ENCODE results near the gene TOP2A. TPM values are rescaled to one million over a fixed set of nuclear protein-coding genes. Genes with fewer than 3 reads are reported as not detected.

TOP2A gene
- total and polyA plus RNA-seq, 9 of the 15 experiments (the other 6 are each of a cell fraction or from before 2014, with no cell fraction given), result 133 to 347 (median 259) TPM

DNA sequence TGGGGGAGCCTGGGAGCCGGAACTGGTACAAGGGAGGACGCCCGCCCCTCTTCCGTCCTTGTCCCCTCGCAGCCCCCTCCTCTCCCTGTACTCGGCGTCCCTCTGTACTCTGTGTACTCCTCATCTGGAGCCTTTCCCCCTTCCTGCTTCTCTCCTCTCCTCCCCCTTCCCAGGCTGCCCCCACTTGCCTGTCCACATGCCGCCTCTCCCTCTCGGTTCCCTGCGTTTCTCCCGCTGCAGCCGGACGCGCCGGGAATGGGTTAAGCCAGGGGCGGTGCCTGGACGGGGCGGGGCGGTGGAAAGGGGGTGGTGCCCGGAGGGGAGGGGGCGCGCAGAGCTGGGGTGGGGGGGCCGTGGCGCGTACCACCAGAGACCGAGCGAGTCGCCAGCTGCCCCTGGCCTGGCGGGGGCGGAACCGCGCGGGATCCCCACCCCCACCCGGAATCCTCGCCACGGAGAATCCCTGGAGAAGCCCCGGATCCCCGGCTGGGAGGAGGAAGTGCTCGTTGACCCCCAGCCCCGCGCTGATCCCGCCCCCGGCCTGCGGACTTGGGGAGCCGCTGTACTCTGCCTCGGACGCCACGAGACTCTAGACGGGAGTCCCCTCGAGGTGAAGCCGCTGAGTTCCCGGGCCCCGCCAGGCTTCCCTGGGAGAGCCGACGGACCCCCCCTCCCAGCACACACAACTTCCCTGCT, 75.7 kb downstream of the TOP2A start (continued):
- TF ChIP-seq VEZF1 (CRISPR knock-in tag; IDR thresholded peaks at IDR 0.05) (peak; percentile 72; the same call in 1 of the 2 replicates), HMG20A (CRISPR knock-in tag; conservative IDR thresholded peaks at IDR 0.05) (no peak), BDP1 (IDR thresholded peaks at IDR 0.05; ENCODE audit: insufficient read depth, insufficient read length) (no peak), HOMEZ (CRISPR knock-in tag; IDR thresholded peaks at IDR 0.05) (no peak), ELF1 (tag; IDR thresholded peaks at IDR 0.05) (no peak), SMARCE1 (IDR thresholded peaks at IDR 0.05) (peak; percentile 16; the same call in 1 of the 2 replicates), DIDO1 (tag; IDR thresholded peaks at IDR 0.05; ENCODE audit: low read depth) (no peak), ZBTB11 (CRISPR knock-in tag; IDR thresholded peaks at IDR 0.05) (no peak), PRPF4 (IDR thresholded peaks at IDR 0.05; ENCODE audit: insufficient read depth, low read depth, low read length, poor library complexity, severe bottlenecking) (no peak), EP300 (IDR thresholded peaks at IDR 0.05; ENCODE audit: low read length) (no peak), ETV1 (tag; conservative IDR thresholded peaks at IDR 0.05; ENCODE audit: low read depth) (peak; percentile 35; the same call in 1 of the 2 replicates), SAP30 (IDR thresholded peaks at IDR 0.05; ENCODE audit: borderline replicate concordance, insufficient read depth, low read depth, low read length, poor library complexity, severe bottlenecking) (no peak), PHF20 (IDR thresholded peaks at IDR 0.05; ENCODE audit: partially characterized antibody) (peak; percentile 21), ZNF511 (CRISPR knock-in tag; IDR thresholded peaks at IDR 0.05) (no peak)
